NCI-H1436 (cell line): ENCODE results near the gene LONRF3.
A peak's percentile ranks its signal among the peaks of the same experiment; 100 is the strongest.

Source experiments
- DNase-seq: peaks from one replicate; lab custom pipeline; 2025; lab: John Stamatoyannopoulos, UW

Gene LONRF3

GRCh38 chrX:119036107-119037029 lies 62.0 kb downstream of the LONRF3 start:
- no peak for DNase-seq

GRCh38 chrX:119040432-119040831 lies 66.0 kb downstream of the LONRF3 start:
- DNase-seq: no peak

- DNase-seq: no peak
Measured at GRCh38 chrX:119041175-119041574, 66.8 kb downstream of the LONRF3 start.

- no peak for DNase-seq
Measured at GRCh38 chrX:119042040-119042439, 67.6 kb downstream of the LONRF3 start.

DNA sequence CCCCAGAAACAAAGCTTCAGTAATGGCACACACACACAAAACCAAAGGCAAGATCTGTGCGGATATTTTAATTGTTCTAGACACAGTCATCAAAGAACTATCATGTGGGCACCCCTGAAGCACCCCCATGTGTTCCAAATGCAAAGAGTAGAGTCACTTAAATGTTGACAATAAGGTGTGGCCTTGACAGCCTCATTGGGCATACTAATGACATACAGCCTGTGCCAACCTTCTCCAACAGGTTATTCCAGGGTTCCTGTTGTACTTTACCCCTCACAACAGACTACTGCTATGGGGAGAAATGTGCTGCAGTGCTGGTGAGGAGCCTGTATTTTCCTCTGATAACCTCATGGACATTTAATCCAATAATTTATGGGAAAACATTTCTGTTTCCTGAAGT lies 68.6 kb downstream of the LONRF3 start:
- DNase-seq: no peak

DNA sequence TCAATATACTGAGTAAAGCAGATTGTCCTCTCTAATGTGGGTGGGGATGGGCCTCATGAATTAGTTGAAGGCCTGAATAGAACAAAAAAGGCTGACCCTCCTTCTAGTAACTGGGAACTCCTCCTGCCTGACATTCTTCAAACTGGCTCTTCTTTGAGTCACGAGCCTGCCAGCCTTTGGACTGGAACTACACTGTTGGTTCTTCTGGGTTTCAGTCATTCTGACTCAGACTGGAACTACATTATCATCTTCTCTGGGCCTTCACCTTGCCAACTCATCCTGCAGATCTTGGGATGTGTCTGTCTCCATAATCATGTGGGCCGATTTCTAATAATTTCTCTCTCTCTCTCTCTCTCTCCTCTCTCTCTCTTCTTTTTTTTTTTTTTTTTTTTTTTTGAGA lies 71.5 kb downstream of the LONRF3 start:
- DNase-seq: no peak

DNA sequence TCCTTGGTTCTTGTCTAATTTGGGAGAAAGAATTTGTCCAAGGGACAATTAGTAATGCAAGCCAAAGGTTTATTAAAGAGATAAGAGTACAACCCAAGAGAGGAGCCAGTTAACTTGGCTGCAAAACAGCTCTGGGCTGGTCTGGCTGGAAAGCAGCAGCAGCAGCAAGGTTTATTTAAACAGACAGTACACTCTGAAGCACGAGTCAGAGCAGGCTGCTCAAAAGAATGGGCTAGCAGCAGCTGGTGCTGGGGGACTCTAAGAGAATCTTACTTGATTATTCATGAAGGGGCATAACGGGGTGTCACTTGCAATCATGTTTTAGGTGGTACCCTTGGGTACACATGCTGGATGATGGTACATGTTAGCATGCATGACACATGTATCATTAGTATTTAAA lies 81.3 kb downstream of the LONRF3 start:
- no peak for DNase-seq

DNA sequence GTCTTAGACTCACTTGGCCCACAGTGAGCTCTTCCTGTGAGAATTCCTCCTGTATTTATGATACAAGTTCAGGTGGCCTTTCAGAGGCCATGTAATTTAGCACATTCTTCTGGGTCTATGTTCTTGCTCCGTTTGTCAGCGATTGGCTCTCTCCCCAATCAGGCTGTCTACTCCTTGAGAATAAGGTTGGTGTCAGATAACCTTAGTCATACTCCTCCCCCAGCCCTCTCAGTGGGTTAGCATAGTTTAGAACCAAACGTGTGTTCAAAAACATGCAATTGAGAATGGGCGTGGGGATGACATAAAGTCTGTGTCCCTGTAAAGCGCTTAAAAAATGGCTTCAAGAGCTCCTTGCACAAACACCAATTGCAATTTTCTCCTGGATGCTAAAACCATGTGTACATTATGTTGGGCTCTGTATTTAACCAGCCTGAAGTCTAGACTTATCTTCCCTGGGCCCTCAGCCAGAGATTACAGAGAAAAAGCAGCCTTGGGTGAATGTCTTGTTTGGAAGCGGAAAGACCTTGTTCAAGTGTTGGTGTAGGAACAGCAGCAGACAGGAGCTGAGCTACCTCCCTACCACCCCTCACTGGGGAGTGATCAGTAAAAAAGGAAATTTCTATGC lies 88.4 kb downstream of the LONRF3 start:
- DNase-seq: no peak

DNA sequence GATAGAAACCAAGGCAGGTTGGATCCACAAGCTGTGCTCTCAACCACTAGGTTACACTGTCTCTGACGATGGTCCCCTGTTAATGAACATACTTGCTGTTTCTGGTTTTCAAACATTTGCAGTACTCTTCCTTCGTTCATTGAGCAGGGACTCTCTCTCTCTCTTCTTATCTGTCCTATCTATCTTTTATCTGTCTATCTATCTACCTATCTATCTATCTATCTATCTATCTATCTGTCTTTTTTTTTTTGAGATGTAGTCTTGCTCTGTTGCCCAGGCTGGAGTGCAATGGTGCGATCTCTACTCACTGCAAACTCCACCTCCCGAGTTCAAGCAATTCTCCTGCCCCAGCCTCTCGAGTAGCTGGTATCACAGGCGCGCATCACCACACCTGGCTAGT lies 89.0 kb downstream of the LONRF3 start:
- no peak for DNase-seq

DNA sequence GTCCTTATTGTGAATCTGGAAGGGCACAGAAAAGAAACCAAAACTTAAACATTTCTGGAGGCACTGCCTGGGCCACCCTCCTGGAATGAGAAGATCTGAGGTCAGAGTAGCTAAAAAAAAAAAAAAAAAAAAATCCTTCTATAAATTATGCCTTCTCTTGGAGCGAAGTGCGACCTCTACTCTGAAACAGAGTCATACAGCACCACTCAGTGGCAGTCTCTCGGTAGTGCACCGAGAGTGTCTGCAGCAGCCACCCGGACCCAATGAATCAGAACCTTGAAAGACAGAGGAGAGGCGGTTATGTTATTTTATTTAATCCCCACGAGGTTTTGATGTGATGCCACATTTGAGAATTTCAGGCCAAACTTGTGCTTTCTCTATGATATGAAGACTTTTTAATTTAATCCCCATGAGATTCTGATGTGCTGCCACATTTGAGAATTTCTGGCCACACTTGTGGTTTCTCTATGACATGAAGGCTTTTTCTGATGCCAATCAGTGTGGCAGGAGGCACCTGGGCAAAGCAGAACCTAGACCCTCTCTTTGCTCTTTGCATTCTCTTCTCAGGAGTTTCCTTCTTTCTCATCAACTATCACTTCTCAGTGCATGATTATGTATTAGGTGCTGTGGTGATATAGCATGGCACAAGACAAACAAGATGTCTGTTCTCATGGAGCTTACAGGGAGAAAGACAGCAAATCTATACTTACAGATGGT lies 92.8 kb downstream of the LONRF3 start:
- DNase-seq: peak; percentile 59
